ENCODE data around the gene ENPP6.
"Not testable (repeated sequence)": the region's sequence is repeated elsewhere in the genome, so short reads cannot be mapped to it uniquely, and the experiment has no call there.

ENPP6 gene

DNA sequence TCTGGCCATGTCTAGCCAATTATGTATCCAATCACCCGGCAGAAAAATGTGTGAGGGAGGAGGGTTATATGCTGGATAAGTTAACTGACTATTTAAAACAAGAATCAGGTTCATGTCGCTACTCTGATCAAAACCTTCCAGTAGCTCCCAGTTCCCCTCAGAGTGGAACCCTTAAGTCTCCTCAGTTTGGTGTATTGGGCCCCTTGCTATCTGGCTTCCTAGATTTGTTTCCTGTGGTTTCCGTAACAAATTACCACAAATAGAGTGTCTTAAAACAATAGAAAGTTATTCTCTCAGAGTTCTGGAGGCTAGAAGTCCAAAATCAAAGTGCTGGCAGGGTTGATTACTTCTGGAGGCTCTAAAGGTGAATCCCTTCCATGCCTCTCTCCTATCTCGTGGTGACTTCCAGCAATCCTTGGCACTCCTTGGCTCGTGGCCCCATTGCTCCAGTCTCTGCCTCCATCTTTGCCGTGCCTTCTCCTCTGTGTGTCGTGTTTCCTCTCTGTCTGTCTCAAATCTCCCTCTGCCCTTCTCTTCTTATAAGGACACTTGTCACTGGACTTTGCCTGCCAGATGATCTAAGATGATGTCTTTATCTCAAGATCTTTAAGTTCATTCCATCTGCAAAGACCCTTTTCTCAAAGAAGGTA, 10.5 kb upstream of the ENPP6 start:
- no peak for DNase-seq (ENCODE audit: low read depth)
- TF ChIP-seq, protein P1, sequence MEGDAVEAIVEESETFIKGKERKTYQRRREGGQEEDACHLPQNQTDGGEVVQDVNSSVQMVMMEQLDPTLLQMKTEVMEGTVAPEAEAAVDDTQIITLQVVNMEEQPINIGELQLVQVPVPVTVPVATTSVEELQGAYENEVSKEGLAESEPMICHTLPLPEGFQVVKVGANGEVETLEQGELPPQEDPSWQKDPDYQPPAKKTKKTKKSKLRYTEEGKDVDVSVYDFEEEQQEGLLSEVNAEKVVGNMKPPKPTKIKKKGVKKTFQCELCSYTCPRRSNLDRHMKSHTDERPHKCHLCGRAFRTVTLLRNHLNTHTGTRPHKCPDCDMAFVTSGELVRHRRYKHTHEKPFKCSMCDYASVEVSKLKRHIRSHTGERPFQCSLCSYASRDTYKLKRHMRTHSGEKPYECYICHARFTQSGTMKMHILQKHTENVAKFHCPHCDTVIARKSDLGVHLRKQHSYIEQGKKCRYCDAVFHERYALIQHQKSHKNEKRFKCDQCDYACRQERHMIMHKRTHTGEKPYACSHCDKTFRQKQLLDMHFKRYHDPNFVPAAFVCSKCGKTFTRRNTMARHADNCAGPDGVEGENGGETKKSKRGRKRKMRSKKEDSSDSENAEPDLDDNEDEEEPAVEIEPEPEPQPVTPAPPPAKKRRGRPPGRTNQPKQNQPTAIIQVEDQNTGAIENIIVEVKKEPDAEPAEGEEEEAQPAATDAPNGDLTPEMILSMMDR (conservative IDR thresholded peaks at IDR 0.05; ENCODE audit: low read depth, low read length): no peak
- H3K4me3 ChIP-seq (ENCODE audit: low read length): no peak overlapping the region

DNA sequence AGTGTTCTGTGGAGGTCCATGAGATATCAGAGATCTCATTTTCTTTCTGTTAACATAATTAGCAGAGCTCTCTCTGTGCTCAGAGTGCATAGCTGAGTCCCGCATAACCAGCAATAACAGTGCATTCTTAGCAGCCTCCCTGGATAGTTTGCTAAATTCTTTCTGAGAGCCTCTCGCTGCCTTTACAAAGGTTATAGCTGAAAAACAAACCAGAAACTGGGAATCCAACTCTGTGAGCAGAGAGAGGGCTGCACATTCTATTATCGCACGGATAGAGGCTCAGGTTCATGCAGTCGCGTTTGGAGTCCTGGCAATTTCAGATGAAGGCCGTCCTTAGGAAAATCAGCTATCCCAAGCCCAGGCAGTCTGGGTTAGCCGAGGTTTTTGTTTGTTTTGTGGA, 1.2 kb downstream of the ENPP6 start:
- no peak for DNase-seq (ENCODE audit: low read depth)
- TF ChIP-seq, protein P1 (conservative IDR thresholded peaks at IDR 0.05; ENCODE audit: low read depth, low read length): no peak
- H3K4me3 ChIP-seq (ENCODE audit: low read length): no peak overlapping the region

DNA sequence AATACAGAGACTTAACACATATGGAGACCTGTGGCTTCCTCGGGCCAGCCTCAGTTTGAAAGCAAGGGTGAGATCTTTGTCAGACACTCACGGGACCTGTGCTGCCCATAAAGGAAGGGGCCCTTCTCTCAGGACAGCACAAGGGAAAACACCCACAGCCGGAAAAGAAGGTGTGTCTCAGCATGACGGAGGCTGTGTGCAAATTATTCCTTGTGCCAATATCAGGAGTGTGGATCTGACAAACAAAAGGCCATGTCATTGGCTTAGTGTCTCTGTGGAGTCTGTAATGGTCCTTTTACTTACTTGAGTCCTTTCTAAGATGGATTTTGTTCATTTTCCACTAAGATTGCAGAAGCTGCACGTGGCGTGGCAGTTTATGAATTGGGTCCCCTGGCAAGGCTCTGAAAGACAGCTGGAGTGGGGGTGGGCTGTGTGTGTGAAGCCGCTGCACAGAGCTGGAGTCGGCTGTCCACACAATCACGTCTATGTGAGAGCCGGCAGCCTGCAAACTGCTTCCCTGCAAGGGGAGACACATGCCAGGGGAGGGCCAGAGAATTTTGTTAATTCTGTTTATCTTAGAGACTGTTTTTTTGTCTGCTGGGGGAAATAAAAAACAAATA, 1.9 kb downstream of the ENPP6 start:
- DNase-seq (ENCODE audit: low read depth): no peak
- H3K4me3 ChIP-seq (ENCODE audit: low read length): no peak overlapping the region
- TF ChIP-seq, protein P1 (conservative IDR thresholded peaks at IDR 0.05; ENCODE audit: low read depth, low read length): no peak

DNA sequence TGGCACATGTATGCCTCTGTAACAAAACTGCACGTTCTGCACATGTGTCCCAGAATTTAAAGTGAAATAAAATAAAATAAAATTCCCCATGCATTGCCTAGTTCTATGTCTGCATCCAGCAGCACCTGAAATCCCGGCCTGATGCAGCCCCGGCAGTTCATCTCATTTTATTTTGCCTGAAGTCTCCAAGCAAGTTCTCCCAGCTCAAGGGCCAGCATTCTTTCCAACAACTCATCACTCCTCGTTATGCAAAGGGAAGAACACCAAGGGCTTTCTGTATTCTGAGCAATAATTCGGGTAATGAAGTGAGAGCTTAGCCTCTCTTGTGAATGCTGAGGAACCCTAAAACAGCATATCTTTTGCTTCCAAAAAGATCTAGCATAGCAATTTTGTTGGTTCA, 2.7 kb downstream of the ENPP6 start:
- no peak overlapping the region for H3K4me3 ChIP-seq (ENCODE audit: low read length)
- TF ChIP-seq, protein P1 (conservative IDR thresholded peaks at IDR 0.05; ENCODE audit: low read depth, low read length): no peak
- DNase-seq (ENCODE audit: low read depth): no peak

DNA sequence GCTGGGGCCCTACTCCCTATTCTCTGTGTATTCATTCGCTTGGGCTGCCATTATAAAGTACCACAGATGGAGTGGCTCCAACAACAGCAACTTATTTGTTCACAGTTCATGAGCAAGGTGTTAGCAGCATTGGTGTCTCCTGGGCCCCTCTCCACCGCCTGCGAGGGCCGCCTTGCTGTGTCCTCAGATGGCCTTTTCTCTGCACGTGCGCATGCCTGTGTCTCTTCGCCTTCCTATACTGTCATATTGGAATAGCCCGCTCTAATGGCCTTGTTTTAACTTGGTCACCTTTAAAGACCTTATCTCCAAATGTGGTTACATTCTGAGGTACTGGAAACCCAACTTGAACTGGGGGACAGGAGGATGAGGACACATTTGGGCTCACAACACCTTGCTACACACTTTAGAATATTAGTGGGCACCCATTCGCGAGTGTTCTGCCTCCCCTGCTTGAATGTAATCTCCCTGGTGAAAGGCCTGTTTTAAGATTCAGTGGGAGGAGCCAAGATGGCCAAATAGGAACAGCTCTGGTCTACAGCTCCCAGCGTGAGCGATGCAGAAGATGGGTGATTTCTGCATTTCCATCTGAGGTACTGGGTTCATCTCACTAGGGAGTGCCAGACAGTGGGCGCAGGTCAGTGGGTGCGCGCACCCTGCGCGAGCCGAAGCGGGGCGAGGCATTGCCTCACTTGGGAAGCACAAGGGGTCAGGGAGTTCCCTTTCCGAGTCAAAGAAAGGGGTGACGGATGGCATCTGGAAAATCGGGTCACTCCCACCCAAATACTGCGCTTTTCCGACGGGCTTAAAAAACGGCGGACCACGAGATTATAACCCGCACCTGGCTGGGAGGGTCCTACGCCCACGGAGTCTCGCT, 9.7 kb downstream of the ENPP6 start:
- not testable (repeated sequence) for DNase-seq (ENCODE audit: low read depth); H3K4me3 ChIP-seq (ENCODE audit: low read length)

DNA sequence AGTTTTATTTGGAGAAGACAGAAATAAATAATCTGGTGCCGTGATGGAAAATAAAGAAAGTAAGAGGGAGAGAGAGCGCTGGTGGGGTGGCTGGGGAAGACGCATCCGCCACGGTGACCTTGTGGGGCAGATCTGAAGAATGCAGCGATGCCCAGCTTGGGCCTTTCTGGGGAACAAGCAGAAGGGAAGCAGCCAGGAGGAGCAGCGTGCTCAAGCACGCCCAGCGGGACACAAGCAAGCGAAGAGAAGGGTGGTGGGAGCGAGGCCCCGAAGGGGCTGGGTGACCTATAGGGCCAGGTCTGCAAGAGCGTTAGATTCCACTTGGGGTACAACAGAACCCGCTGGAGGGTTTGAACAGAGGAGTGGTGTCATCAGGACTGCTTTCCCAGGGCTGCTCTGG, 12.4 kb downstream of the ENPP6 start:
- no peak for DNase-seq (ENCODE audit: low read depth)
- H3K4me3 ChIP-seq (ENCODE audit: low read length): no peak overlapping the region
- TF ChIP-seq, protein P1 (conservative IDR thresholded peaks at IDR 0.05; ENCODE audit: low read depth, low read length): no peak

DNA sequence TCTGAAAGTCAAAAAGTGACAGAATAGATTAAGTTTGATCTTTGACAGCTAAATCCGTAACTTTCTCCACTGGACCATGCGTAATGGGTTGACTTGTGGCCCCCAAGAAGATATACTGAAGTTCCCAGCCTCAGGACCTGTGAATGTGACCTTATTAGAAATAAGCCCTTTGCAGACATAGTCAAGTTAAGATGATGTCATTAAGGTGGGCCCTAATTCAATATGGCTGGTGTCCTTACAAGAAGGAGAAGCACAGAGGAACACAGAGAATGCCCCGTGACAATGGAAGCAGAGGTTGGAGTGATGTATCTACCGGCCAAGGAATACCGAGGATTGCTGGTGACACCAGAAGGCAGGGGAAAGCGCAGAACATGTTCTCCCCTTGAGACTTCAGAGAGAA, 14.4 kb downstream of the ENPP6 start:
- TF ChIP-seq, protein P1 (conservative IDR thresholded peaks at IDR 0.05; ENCODE audit: low read depth, low read length): no peak

More for the DNA sequence above, 14.4 kb downstream of the ENPP6 start:
- H3K4me3 ChIP-seq (ENCODE audit: low read length): no peak overlapping the region
- DNase-seq (ENCODE audit: low read depth): no peak

Data from retinal pigment epithelial cell (primary cell).